WERI-Rb-1 (cell line): ENCODE results near the gene EPB41.

Experiments
- DNase-seq: peaks from one replicate; pipeline ENCODE4 v3.0.0-alpha.2; 2020
- H3K27ac ChIP-seq: fragments of 250-450 bp; sonication (Bioruptor Pico); 2 replicates; pipeline ENCODE4 v1.5.1; 2020; ENCODE audit warnings: mild to moderate bottlenecking, moderate library complexity
- H3K27me3 ChIP-seq: fragments of 250-450 bp; sonication (Bioruptor Pico); 2 replicates; pipeline ENCODE4 v1.5.1; 2021; ENCODE audit warnings: mild to moderate bottlenecking, low read depth, moderate library complexity; ENCODE audit not compliant: insufficient read depth, severe bottlenecking
- H3K36me3 ChIP-seq: fragments of 250-450 bp; sonication (Bioruptor Pico); 2 replicates; pipeline ENCODE4 v1.5.1; 2020; ENCODE audit warnings: mild to moderate bottlenecking, moderate library complexity
- H3K4me3 ChIP-seq: 2 replicates; pipeline ENCODE4 v1.5.1; 2011; ENCODE audit warnings: low read depth, mild to moderate bottlenecking, control low read depth, low read length
- H3K9me3 ChIP-seq: fragments of 250-450 bp; sonication (Bioruptor Pico); 2 replicates; pipeline ENCODE4 v1.5.1; 2021; ENCODE audit warnings: mild to moderate bottlenecking, moderate library complexity; ENCODE audit not compliant: severe bottlenecking
- TF ChIP-seq, protein P1 (sequence below): IDR thresholded peaks from 2 replicates; pipeline ENCODE4 v1.5.1; 2011; ENCODE audit warnings: low read depth, mild to moderate bottlenecking, control low read depth, inconsistent platforms, low read length

Gene EPB41

DNA sequence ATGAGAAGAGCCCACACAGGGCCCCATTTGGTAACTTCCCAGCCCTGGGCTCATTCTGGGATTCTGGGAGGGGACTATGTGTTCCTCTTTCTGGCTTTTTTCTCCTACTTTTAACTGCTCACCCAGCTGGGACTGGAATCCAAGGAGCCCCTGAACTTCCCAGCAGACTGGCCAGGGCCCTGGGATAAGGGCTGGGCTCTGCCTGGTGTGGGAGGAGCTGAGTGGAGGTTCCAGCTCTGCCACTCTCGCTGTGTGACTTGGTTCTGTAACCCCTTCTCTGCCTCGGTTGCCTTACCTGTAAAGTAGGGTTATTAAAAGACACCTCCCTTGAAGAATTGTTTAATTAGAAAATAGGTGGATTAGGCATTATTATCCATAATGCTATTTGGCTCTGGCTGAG, 19.6 kb upstream of the EPB41 start:
- no peak overlapping the region for H3K4me3 ChIP-seq
- H3K27me3 ChIP-seq = no peaks in the 10 kb centered on the region
- no peaks in the 10 kb centered on the region for H3K36me3 ChIP-seq
- TF ChIP-seq, protein P1, sequence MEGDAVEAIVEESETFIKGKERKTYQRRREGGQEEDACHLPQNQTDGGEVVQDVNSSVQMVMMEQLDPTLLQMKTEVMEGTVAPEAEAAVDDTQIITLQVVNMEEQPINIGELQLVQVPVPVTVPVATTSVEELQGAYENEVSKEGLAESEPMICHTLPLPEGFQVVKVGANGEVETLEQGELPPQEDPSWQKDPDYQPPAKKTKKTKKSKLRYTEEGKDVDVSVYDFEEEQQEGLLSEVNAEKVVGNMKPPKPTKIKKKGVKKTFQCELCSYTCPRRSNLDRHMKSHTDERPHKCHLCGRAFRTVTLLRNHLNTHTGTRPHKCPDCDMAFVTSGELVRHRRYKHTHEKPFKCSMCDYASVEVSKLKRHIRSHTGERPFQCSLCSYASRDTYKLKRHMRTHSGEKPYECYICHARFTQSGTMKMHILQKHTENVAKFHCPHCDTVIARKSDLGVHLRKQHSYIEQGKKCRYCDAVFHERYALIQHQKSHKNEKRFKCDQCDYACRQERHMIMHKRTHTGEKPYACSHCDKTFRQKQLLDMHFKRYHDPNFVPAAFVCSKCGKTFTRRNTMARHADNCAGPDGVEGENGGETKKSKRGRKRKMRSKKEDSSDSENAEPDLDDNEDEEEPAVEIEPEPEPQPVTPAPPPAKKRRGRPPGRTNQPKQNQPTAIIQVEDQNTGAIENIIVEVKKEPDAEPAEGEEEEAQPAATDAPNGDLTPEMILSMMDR = no peak
- no peak overlapping the region for H3K27ac ChIP-seq
- no peaks in the 10 kb centered on the region for H3K9me3 ChIP-seq
- DNase-seq = no peak

DNA sequence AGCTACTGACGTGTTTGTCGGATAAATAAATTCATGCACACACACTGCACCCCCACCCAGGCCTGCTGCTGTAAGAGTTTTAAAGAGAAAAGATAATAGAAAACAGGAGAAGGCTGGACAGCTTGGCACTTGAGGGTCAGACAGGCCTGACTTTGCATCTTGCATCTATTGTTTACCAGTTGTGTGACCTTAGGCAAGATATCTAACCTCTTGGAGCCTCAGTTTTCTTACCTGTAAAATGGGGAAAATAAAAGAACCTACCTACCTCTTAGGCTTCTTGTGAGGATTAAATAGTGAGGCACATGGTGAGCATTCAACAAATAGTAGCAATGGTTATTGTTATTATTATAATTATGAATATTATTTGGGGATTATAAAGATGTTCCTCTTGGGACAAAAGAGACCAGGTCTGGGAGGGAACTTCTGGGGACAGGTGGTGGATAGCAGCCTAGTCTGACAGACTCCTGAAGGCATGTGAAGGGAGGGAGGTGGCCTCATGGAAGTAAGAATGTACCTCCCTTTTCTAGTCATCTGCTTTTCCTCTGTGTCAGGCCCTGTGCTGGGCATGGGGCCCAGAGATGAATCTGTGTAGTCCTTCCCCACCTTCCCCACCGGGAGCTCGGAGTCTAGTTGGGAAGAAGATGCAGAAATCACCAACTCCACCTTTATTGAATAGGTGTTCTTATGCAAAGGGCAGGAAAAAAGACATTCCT, 18.3 kb upstream of the EPB41 start:
- TF ChIP-seq, protein P1 = no peak
- H3K36me3 ChIP-seq = no peaks in the 10 kb centered on the region
- H3K27me3 ChIP-seq = no peaks in the 10 kb centered on the region
- H3K27ac ChIP-seq = no peak overlapping the region
- H3K4me3 ChIP-seq = no peak overlapping the region
- no peaks in the 10 kb centered on the region for H3K9me3 ChIP-seq
- DNase-seq = no peak

GRCh38 chr1:28896609-28896986, 17.8 kb upstream of the EPB41 start:
- TF ChIP-seq, protein P1 = no peak
- Histone ChIP-seq H3K9me3 (no peaks in the 10 kb centered on the region), H3K4me3 (no peak overlapping the region), H3K36me3 (no peaks in the 10 kb centered on the region), H3K27ac (no peak overlapping the region), H3K27me3 (no peaks in the 10 kb centered on the region)
- no peak for DNase-seq

GRCh38 chr1:28897789-28898188, 16.6 kb upstream of the EPB41 start:
- H3K27ac ChIP-seq = no peak overlapping the region
- TF ChIP-seq, protein P1 = no peak

GRCh38 chr1:28898405-28898881, 15.9 kb upstream of the EPB41 start:
- TF ChIP-seq, protein P1 = no peak
- Histone ChIP-seq H3K36me3 (no peaks in the 10 kb centered on the region), H3K9me3 (no peaks in the 10 kb centered on the region), H3K27me3 (no peaks in the 10 kb centered on the region), H3K27ac (peak overlapping the region; percentile 66), H3K4me3 (no peak overlapping the region)
- DNase-seq = no peak

More at GRCh38 chr1:28897789-28898188, 16.6 kb upstream of the EPB41 start:
- H3K4me3 ChIP-seq = no peak overlapping the region
- H3K36me3 ChIP-seq = no peaks in the 10 kb centered on the region
- H3K9me3 ChIP-seq = no peaks in the 10 kb centered on the region
- no peaks in the 10 kb centered on the region for H3K27me3 ChIP-seq
- no peak for DNase-seq

- no peaks in the 10 kb centered on the region for H3K9me3 ChIP-seq
- TF ChIP-seq, protein P1 = no peak
- no peak overlapping the region for H3K4me3 ChIP-seq
- H3K36me3 ChIP-seq = no peaks in the 10 kb centered on the region
- H3K27me3 ChIP-seq = no peaks in the 10 kb centered on the region
- DNase-seq = peak; percentile 46
- peak overlapping the region; percentile 66 for H3K27ac ChIP-seq
These were observed 15.1 kb upstream of the EPB41 start for GRCh38 chr1:28899267-28899666.
